GM21825 (cell line): Measurements from ENCODE around the gene CTIF.

Source experiments
- ATAC-seq: cut with Tn5 transposase; IDR thresholded peaks from one replicate; pipeline ENCODE4 v1.9.1; 2021; ENCODE audit warnings: mild to moderate bottlenecking, moderate library complexity; ENCODE audit not compliant: unreplicated experiment

Gene CTIF

GRCh38 chr18:48839819-48840490 lies 301.1 kb downstream of the CTIF start:
- ATAC-seq: no peak

DNA sequence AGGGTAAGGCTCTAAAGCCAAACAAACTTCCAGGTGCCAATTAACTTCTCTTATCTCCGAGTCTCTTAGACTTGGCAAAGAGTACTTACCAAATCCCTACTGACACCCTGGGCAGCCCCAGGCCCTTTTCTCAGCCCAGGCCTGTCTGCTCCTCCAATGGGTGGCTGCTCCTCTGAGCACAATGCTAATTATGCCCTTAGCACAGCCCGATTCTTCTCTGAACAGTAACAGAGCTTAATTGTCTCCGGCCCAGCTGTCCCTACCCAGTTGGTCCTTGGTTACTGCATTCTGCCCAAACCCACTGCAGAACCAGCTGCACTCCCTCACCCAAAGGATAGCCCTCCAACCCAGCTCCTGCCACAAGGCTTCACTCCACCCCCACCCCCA lies 301.7 kb downstream of the CTIF start:
- no peak for ATAC-seq

GRCh38 chr18:48841381-48842258 lies 302.8 kb downstream of the CTIF start:
- ATAC-seq: no peak

- ATAC-seq: no peak
Measured at GRCh38 chr18:48842259-48843061, 303.6 kb downstream of the CTIF start.

- ATAC-seq: no peak
Measured at GRCh38 chr18:48843162-48843561, 304.3 kb downstream of the CTIF start.

DNA sequence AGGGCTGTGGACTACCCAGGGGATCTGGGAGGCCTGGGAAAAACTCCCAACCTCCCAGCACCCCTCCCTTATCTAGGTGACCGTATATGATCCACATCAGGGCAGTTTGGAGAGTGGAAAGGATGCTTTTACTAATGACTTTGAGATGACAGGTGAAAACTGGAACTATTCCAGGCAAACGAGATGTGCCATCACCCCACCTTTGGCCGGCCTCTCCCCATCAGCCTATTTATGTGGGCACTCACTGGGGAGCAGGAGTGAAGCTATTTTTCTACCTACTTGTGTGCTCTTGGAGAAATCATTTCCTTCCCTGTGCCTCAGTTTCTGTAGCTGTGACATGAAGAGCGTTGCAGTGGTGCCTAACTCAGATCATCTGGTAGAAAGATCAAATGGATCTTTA lies 304.8 kb downstream of the CTIF start:
- ATAC-seq: no peak

GRCh38 chr18:48844271-48844670 lies 305.4 kb downstream of the CTIF start:
- no peak for ATAC-seq

- no peak for ATAC-seq
Measured at GRCh38 chr18:48845174-48845573, 306.3 kb downstream of the CTIF start.

GRCh38 chr18:48846423-48846932 lies 307.6 kb downstream of the CTIF start:
- ATAC-seq: no peak

GRCh38 chr18:48847807-48848486 lies 309.1 kb downstream of the CTIF start:
- no peak for ATAC-seq

DNA sequence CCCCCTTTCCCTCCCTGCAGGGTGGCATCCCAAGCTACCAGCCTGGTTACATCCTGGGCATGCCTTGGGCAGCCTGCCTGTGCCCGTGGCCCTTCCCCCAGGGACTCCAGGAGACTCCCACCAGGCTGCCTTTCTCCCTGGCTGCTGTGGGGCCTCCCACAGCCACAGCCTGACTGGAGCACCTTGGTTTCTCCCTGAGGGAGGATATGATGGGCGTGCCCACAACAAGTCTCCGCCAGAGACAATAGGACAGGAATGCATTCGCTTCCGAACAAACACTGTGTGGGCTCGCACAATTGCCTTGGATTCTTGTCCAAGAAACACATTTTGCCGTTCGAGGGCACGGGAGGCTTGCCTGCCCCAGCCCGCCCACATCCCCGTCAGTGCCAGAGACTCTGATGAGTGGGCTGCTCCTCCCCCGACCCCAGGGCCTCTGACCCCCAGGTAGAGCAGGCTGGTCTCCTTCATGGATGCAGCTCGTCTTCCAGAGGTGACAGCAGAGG lies 309.9 kb downstream of the CTIF start:
- no peak for ATAC-seq

- ATAC-seq: no peak
Measured at GRCh38 chr18:48850822-48851598, 312.2 kb downstream of the CTIF start.

DNA sequence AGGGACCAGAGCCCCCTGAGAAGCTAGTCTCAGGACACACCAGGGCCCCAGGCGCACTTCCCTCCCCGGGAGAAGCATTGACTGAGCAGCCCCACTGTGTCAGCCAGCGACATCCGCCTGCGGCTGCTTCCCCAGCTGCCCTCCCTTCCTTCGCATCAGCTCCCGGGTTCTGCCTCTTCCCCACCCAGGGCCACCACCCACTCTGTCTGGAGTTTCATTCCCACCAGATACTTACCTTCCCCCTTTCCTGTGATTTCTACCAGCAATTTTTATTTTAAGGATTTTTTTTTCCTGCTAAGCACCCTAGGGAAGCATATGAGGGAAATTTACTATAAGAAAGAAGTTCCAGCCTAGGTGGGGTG lies 312.7 kb downstream of the CTIF start:
- ATAC-seq: no peak

DNA sequence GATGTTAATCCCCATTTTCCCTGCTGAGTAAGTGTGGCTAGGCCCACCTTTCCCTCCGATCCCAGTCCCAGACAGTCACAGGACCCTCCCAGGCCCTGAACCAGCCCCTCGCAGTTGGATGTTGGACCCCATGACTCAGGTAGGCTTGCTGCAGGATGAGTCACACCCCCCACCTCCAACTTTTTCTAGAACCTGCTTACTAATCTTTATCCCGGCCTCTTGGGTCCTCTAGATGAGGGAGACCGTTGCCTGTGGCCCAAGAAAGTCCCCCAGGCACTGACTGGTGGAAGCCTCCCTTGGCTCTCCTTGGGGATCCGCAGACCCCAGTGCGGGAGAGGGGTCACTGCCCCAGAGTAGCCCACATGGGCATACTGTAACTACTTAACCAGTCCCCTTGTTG lies 313.5 kb downstream of the CTIF start:
- ATAC-seq: no peak

DNA sequence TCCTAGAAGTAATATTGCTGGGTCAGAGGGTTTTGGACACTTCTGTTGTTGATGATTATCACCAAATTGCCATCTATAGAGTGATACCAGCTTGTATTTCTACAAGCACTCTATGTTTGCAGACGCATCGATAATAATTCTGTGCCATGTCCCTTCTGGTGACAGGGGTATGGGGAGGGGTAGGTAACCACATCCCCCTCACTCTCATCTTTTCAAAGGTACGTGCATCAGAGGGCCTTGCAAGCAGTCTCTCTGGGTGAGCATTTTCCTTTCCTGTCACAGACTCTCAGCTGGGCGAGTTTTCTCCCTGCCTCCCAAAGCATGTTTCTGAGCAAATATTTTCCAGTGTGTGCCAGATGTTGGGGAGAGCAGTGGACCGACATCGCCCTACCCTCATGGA lies 314.0 kb downstream of the CTIF start:
- ATAC-seq: no peak

DNA sequence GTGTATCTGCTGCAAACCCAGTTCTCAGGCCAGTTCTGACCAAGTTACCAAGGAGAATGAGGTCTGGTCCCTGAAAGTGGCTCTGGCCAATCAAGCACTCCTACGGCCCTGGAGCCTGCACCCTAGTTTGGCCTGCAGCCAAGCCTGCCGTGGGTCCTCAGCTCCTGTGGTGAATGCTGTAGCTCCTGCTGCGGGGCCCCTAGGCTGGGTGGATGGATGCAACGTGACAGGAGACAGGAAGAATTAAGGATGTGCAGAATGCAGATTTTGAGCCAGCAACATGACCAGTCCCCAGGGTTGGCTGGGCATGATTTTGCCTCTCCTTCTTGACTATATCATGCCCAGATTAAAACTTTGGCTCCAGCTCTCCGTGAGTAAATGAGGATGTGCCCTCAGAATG lies 314.8 kb downstream of the CTIF start:
- ATAC-seq: no peak

- no peak for ATAC-seq
Measured at GRCh38 chr18:48854780-48855179, 315.9 kb downstream of the CTIF start.

DNA sequence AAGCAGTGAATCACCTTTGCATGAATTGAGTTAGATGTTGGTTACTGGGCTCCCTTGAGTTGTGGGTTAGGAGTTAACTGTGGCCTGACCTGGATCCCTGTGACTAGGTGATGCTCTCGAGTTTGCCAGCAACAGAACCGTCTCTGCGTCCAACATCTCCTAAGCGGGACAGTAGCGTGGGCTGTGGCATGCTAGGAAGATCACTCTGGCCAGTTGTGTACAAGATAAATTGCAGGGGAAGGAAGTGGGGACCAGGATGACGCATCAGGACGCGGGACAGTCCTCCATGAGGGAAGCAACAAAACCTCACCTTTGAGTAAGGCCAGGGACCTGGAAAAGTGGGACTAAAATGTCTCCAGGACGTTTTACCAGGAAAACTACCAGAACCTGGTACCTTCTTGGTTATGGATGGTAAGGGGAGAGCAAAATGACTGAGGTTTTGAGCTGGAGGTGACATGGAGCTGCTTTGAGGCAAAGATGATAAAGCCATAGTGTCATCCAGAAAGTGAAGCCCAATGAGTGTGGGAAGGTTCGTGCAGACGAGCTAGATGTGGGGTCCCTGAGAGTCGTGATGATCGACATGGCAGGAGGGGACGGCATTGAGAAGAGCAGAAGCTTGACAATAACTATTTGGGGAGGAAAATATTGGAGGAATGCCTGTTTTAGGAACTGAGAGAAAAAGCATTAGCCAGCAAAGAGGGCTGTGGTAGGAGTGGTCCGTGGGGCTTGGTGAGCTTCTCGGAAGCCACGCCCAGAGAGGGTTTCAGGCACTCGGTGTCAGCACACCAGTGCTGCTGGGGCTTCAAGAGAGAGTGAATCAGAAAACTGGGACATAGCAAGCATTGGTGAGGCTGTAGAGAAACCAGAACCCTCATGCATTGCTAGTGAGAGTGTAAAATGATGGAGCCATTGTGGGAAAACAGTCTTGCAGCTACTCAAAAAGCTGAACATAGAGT lies 316.9 kb downstream of the CTIF start:
- no peak for ATAC-seq
